HepG2 (cell line): ENCODE data around the gene AFF4. TPM values are rescaled to one million over a fixed set of nuclear protein-coding genes. Genes with fewer than 3 reads are reported as not detected.

Source experiments
- ARNTL ChIP-seq: sonication (generic); formaldehyde crosslinking; IDR thresholded peaks from 2 replicates; pipeline ENCODE4 v1.4.0; 2020; ENCODE audit warnings: mild to moderate bottlenecking, missing genetic modification reagents
- CHD4 ChIP-seq: fragments of 200-600 bp; sonication (generic); IDR thresholded peaks from 2 replicates; pipeline ENCODE4 v1.7.0; 2017; ENCODE audit warnings: mild to moderate bottlenecking, low read length, borderline replicate concordance
- CREBL2 ChIP-seq: sonication (generic); formaldehyde crosslinking; IDR thresholded peaks from 2 replicates; pipeline ENCODE4 v1.8.1; 2023; ENCODE audit warnings: missing genetic modification reagents, mild to moderate bottlenecking, borderline replicate concordance
- CREM ChIP-seq, 2 experiments: sonication (generic) in 1 of 2; formaldehyde crosslinking in 1 of 2; IDR thresholded peaks; 2 replicates each; pipeline versions ENCODE4 v1.4.0 to v1.6.1; 2016 to 2020; ENCODE audit warnings: antibody characterized with exemption in 1 of 2, mild to moderate bottlenecking in 1 of 2, missing genetic modification reagents in 1 of 2
- FOXJ3 ChIP-seq: sonication (generic); formaldehyde crosslinking; IDR thresholded peaks from 2 replicates; pipeline ENCODE4 v1.4.0; 2020; ENCODE audit warnings: missing genetic modification reagents, mild to moderate bottlenecking, borderline replicate concordance
- KAT8 ChIP-seq: IDR thresholded peaks from 2 replicates; pipeline ENCODE4 v1.6.1; 2016; ENCODE audit warnings: missing genetic modification reagents, missing compliant biosample characterization
- KDM4B ChIP-seq: sonication (generic); formaldehyde crosslinking; IDR thresholded peaks from 2 replicates; pipeline ENCODE4 v1.4.0; 2020; ENCODE audit warnings: missing genetic modification reagents
- MED13 ChIP-seq: sonication (generic); formaldehyde crosslinking; IDR thresholded peaks from 2 replicates; pipeline ENCODE4 v1.5.0; 2020; ENCODE audit warnings: missing genetic modification reagents
- NFATC3 ChIP-seq: sonication (generic); formaldehyde crosslinking; IDR thresholded peaks from 2 replicates; pipeline ENCODE4 v1.5.1; 2020; ENCODE audit warnings: mild to moderate bottlenecking, missing genetic modification reagents
- NR2C2 ChIP-seq: sonication (generic); formaldehyde crosslinking; IDR thresholded peaks from 2 replicates; pipeline ENCODE4 v1.4.0; 2020; ENCODE audit warnings: missing genetic modification reagents, mild to moderate bottlenecking, moderate library complexity, borderline replicate concordance
- NR2F2 ChIP-seq: IDR thresholded peaks from 2 replicates; pipeline ENCODE4 v1.6.1; 2012; ENCODE audit warnings: low read depth, inconsistent platforms, borderline replicate concordance
- PHF21A ChIP-seq: sonication (generic); formaldehyde crosslinking; IDR thresholded peaks from 2 replicates; pipeline ENCODE4 v1.5.0; 2020; ENCODE audit warnings: mild to moderate bottlenecking, missing genetic modification reagents
- REPIN1 ChIP-seq: sonication (generic); formaldehyde crosslinking; IDR thresholded peaks from 2 replicates; pipeline ENCODE4 v1.8.0; 2022; ENCODE audit warnings: missing genetic modification reagents, low read depth, mild to moderate bottlenecking, borderline replicate concordance
- SIX4 ChIP-seq: sonication (generic); formaldehyde crosslinking; IDR thresholded peaks from 2 replicates; pipeline ENCODE4 v1.4.0; 2020; ENCODE audit warnings: missing genetic modification reagents
- TCF7L2 ChIP-seq: IDR thresholded peaks from 2 replicates; pipeline ENCODE4 v1.6.1; 2011; ENCODE audit warnings: mild to moderate bottlenecking, low read depth, low read length, moderate library complexity
- TIGD3 ChIP-seq: sonication (generic); formaldehyde crosslinking; IDR thresholded peaks from 2 replicates; pipeline ENCODE4 v1.5.1; 2020; ENCODE audit warnings: mild to moderate bottlenecking, missing genetic modification reagents, borderline replicate concordance
- ZBTB26 ChIP-seq: IDR thresholded peaks from 2 replicates; pipeline ENCODE4 v1.6.1; 2016; ENCODE audit warnings: missing compliant biosample characterization, missing genetic modification reagents, borderline replicate concordance
- ZBTB43 ChIP-seq: sonication (generic); formaldehyde crosslinking; conservative IDR thresholded peaks from 2 replicates; pipeline ENCODE4 v1.4.0; 2020; ENCODE audit warnings: missing genetic modification reagents
- ZFY ChIP-seq: sonication (generic); formaldehyde crosslinking; IDR thresholded peaks from 2 replicates; pipeline ENCODE4 v1.4.0; 2020; ENCODE audit warnings: missing genetic modification reagents
- ZGPAT ChIP-seq: IDR thresholded peaks from 2 replicates; pipeline ENCODE4 v1.6.1; 2016; ENCODE audit warnings: mild to moderate bottlenecking
- ZNF17 ChIP-seq: sonication (generic); formaldehyde crosslinking; IDR thresholded peaks from 2 replicates; pipeline ENCODE4 v1.5.0; 2020; ENCODE audit warnings: mild to moderate bottlenecking, missing genetic modification reagents
- ZNF710 ChIP-seq: sonication (generic); formaldehyde crosslinking; IDR thresholded peaks from 2 replicates; pipeline ENCODE4 v1.5.0; 2020; ENCODE audit warnings: mild to moderate bottlenecking, missing genetic modification reagents, borderline replicate concordance
- ZNF839 ChIP-seq: sonication (generic); formaldehyde crosslinking; IDR thresholded peaks from 2 replicates; pipeline ENCODE4 v1.4.0; 2020; ENCODE audit warnings: missing genetic modification reagents, mild to moderate bottlenecking, borderline replicate concordance
- polyA plus RNA-seq, 8 experiments: library from polyadenylated mRNA; depleted of rRNA in 3 of 8; stranded (reverse) in 7 of 8; unstranded in 1 of 8; fragments of >200 nt; fragmentation: Illumina TruSeq in 4 of 8; extraction: Trizol in 4 of 8; gene quantifications; 2 replicates each; pipeline versions ENCODE4 v1.2.1 to v1.2.3, GENCODE V29; 2011 to 2016; ENCODE audit warnings: low read depth in 4 of 8, missing spikeins in 1 of 8, mixed read lengths in 1 of 8; ENCODE audit not compliant: insufficient read depth in 1 of 8
- total RNA-seq, 5 experiments: library from RNA; depleted of rRNA; stranded (reverse); fragments of >200 nt; fragmentation: Illumina TruSeq; extraction: Trizol; gene quantifications; 2 replicates each; pipeline ENCODE4 v1.2.3, GENCODE V29; 2016; ENCODE audit warnings: low read depth in 1 of 5

The AFF4 gene
- total and polyA plus RNA-seq, 2 of the 13 experiments (the other 11 are each of a cell fraction or from before 2014, with no cell fraction given), result 22.1 to 25.5 TPM

- no peak for TF ChIP-seq CREM (IDR thresholded peaks at IDR 0.05)
- TF ChIP-seq CREM (CRISPR knock-in tag; IDR thresholded peaks at IDR 0.05), result no peak
- TF ChIP-seq ZBTB26 (CRISPR knock-in tag), result no peak
- TF ChIP-seq ZGPAT, result peak; percentile 5; the same call in 1 of the 2 replicates
- peak; percentile 8; the same call in 1 of the 2 replicates for TF ChIP-seq KAT8 (CRISPR knock-in tag)
- TF ChIP-seq CHD4, result no peak
- peak; percentile 2; the same call in 1 of the 2 replicates for TF ChIP-seq ZBTB43 (CRISPR knock-in tag)
- TF ChIP-seq ZNF710 (CRISPR knock-in tag), result 0 out of 2 replicates have a peak, but pooled peaks have one; percentile 6
- 0 out of 2 replicates have a peak, but pooled peaks have one; percentile 12 for TF ChIP-seq ARNTL (CRISPR knock-in tag)
- TF ChIP-seq FOXJ3, result no peak
- TF ChIP-seq NR2C2 (CRISPR knock-in tag), result peak; percentile 11; the same call in 1 of the 2 replicates
- TF ChIP-seq TIGD3 (CRISPR knock-in tag), result no peak
- TF ChIP-seq REPIN1 (CRISPR knock-in tag), result peak; percentile 2; the same call in 1 of the 2 replicates
- no peak for TF ChIP-seq ZFY (CRISPR knock-in tag)
- TF ChIP-seq ZNF17 (CRISPR knock-in tag), result no peak
- TF ChIP-seq PHF21A (CRISPR knock-in tag), result 0 out of 2 replicates have a peak, but pooled peaks have one; percentile 12
- TF ChIP-seq NR2F2, result no peak
- no peak for TF ChIP-seq MED13 (CRISPR knock-in tag)
- TF ChIP-seq NFATC3 (CRISPR knock-in tag), result no peak
- no peak for TF ChIP-seq ZNF839 (CRISPR knock-in tag)
- no peak for TF ChIP-seq SIX4 (CRISPR knock-in tag)
- no peak; the same call in 1 of the 2 replicates for TF ChIP-seq TCF7L2
- TF ChIP-seq CREBL2 (CRISPR knock-in tag), result no peak
- peak; percentile 7; the same call in 1 of the 2 replicates for TF ChIP-seq KDM4B (CRISPR knock-in tag)
Measured at GRCh38 chr5:132840313-132840712, 123.1 kb downstream of the AFF4 start (continued).
